Ovary (tissue), 9 donors: ENCODE data around the gene CARD6. TPM values are rescaled to one million over a fixed set of nuclear protein-coding genes. Genes with fewer than 3 reads are reported as not detected.
A peak's percentile ranks its signal among the peaks of the same experiment; 100 is the strongest.

Experiments used
- DNase-seq, 5 donors: peaks; one replicate each; pipeline ENCODE4 v3.0.0-alpha.2; 2019 to 2020
- H3K27ac ChIP-seq, 2 donors: fragments of 200-600 bp; one replicate each; pipeline versions ENCODE4 v1.5.1 to v1.8.0; 2019 to 2022
- H3K27me3 ChIP-seq: fragments of 200-600 bp; one replicate; pipeline ENCODE4 v1.8.0; 2022
- H3K36me3 ChIP-seq: fragments of 200-600 bp; sonication (generic); one replicate; pipeline ENCODE4 v1.5.1; 2019
- H3K4me1 ChIP-seq: one replicate; pipeline ENCODE4 v1.8.1; 2013; ENCODE audit warnings: mild to moderate bottlenecking, moderate library complexity; ENCODE audit not compliant: insufficient read depth
- H3K4me3 ChIP-seq: fragments of 200-600 bp; sonication (generic); one replicate; pipeline ENCODE4 v1.5.1; 2017
- H3K9me3 ChIP-seq, 2 donors: fragments of 200-600 bp in 1 of 2; sonication (generic) in 1 of 2; one replicate each; pipeline versions ENCODE4 v1.5.1 to v1.8.1; 2013 to 2019; ENCODE audit warnings: mild to moderate bottlenecking in 1 of 2, moderate library complexity in 1 of 2
- EP300 ChIP-seq: sonication (generic); formaldehyde crosslinking; IDR thresholded peaks from one replicate; pipeline ENCODE4 v1.6.1; 2017; ENCODE audit warnings: antibody characterized with exemption
- POLR2A ChIP-seq: fragments of 450-650 bp; IDR thresholded peaks from one replicate; pipeline ENCODE4 v1.6.1; 2017; ENCODE audit warnings: antibody characterized with exemption, mild to moderate bottlenecking, moderate library complexity
- WGBS, 3 donors: extraction: QIAGEN DNeasy Blood & Tissue Kit in 1 of 3; methylation state at CpG; one replicate each; pipeline versions ENCODE4 v1.1.5 to v1.1.7; 2013 to 2017; 5-methylcytosine and 5-hydroxymethylcytosine counted together
- intact Hi-C, 4 donors: fragments of 100-400 bp; cut with DNase I; formaldehyde crosslinking; loops; one replicate each; pipeline versions ENCODE4 v1.11.0 to v1.15.1; 2022 to 2023
- polyA plus RNA-seq, 2 donors: library from polyadenylated mRNA; stranded (reverse); fragments of 200-250 nt in 1 of 2; fragments of 350-450 nt in 1 of 2; fragmentation: Illumina TruSeq in 1 of 2; extraction: RNeasy Lipid Tissue Mini Kit (QIAGEN cat#74804) in 1 of 2; gene quantifications; one replicate each; pipeline ENCODE4 v1.2.3, GENCODE V29; 2013 to 2014
- total RNA-seq, 7 donors: library from RNA; depleted of rRNA in 2 of 7; stranded (reverse); fragments of >200 nt in 2 of 7; fragmentation: NEBNext Ultra II Directional in 3 of 7; extraction: Animal tissue kit (Norgen Biotek cat#: 25700) in 3 of 7; gene quantifications; one replicate each; pipeline versions ENCODE4 v1.1.0 to v1.2.4, GENCODE V29; 2016 to 2023
- TF ChIP-seq, protein P1 (sequence below), 3 donors: fragments of 450-650 bp in 2 of 3; fragments of 200-600 bp in 1 of 3; IDR thresholded peaks; one replicate each; pipeline versions ENCODE4 v1.5.1 to v1.8.0; 2016 to 2022; ENCODE audit warnings: antibody characterized with exemption in 3 of 3, mild to moderate bottlenecking in 1 of 3
- donor health status: DM: no; HTN: no; CAD: no; lungs with moderate emphysema.
- donor health status: DM: no; HTN: no; CAD: no.
- donor health status: Bipolar disorder and iron deficiency.
- donor health status: DM: yes; HTN: yes; CAD: no.
- donor health status: DM: no; HTN: no; CAD: no.
- donor health status: DM: yes; HTN: yes; CAD: no.

CARD6 gene
- total and polyA plus RNA-seq, 9 donors: 2.0 to 9.4 (median 5.2) TPM

GRCh38 chr5:40873286-40873880 lies 32.2 kb downstream of the CARD6 start:
- no peaks in the 10 kb centered on the region for H3K36me3 ChIP-seq
- no peaks in the 10 kb centered on the region for H3K9me3 ChIP-seq
- H3K4me3 ChIP-seq: no peak overlapping the region
- H3K4me1 ChIP-seq: no peaks in the 10 kb centered on the region
- DNase-seq: no peak
- H3K27me3 ChIP-seq: no peaks in the 10 kb centered on the region
- intact Hi-C loops: loop anchor here in 1 of 4 donors (10.0 kb wide), 1 partner anchor 119 kb away; the partner anchor contains the start of gene TTC33
- TF ChIP-seq, protein P1, sequence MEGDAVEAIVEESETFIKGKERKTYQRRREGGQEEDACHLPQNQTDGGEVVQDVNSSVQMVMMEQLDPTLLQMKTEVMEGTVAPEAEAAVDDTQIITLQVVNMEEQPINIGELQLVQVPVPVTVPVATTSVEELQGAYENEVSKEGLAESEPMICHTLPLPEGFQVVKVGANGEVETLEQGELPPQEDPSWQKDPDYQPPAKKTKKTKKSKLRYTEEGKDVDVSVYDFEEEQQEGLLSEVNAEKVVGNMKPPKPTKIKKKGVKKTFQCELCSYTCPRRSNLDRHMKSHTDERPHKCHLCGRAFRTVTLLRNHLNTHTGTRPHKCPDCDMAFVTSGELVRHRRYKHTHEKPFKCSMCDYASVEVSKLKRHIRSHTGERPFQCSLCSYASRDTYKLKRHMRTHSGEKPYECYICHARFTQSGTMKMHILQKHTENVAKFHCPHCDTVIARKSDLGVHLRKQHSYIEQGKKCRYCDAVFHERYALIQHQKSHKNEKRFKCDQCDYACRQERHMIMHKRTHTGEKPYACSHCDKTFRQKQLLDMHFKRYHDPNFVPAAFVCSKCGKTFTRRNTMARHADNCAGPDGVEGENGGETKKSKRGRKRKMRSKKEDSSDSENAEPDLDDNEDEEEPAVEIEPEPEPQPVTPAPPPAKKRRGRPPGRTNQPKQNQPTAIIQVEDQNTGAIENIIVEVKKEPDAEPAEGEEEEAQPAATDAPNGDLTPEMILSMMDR (IDR thresholded peaks at IDR 0.05): no peak
- no peak for TF ChIP-seq POLR2A
- TF ChIP-seq EP300: no peak
- H3K27ac ChIP-seq: no peak overlapping the region
- 93 to 97% (median 93%) methylated on average over 3 of the region's 3 CpGs for WGBS, 3 donors

DNA sequence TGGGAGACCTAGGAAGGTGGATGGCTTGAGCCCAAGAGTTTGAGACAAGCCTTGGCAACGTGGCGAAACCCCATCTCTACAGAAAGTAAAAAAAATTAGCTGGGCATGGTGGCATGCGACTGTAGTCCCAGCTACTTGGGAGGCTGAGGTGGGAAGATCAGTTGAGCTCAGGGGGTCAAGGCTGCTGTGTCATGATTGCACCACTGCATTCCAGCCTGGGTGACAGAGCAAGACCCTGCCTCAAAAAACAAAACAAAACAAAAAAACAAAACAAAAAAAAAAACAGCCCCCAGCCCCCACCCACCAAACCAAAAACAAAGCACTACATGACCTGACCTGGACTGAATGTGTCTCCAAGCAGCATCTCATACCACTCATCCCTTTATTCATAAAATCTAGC lies 34.8 kb downstream of the CARD6 start:
- no peak overlapping the region for H3K4me3 ChIP-seq
- H3K4me1 ChIP-seq: no peaks in the 10 kb centered on the region
- H3K27ac ChIP-seq: no peak overlapping the region
- DNase-seq: no peak
- intact Hi-C loops: loop anchor here in 1 of 4 donors (10.0 kb wide), 1 partner anchor 121 kb away; the partner anchor contains the start of gene TTC33
- H3K27me3 ChIP-seq: no peaks in the 10 kb centered on the region
- H3K36me3 ChIP-seq: no peaks in the 10 kb centered on the region
- no peaks in the 10 kb centered on the region for H3K9me3 ChIP-seq
- TF ChIP-seq, protein P1 (IDR thresholded peaks at IDR 0.05): no peak
- TF ChIP-seq POLR2A: no peak
- no peak for TF ChIP-seq EP300
- 71 to 73% (median 72%) methylated on average over 3 of the region's 3 CpGs for WGBS, 3 donors

GRCh38 chr5:40877371-40877988 lies 36.3 kb downstream of the CARD6 start:
- Histone ChIP-seq H3K4me1 (no peaks in the 10 kb centered on the region), H3K27ac (no peak overlapping the region), H3K9me3 (no peaks in the 10 kb centered on the region), H3K27me3 (no peaks in the 10 kb centered on the region), H3K36me3 (no peaks in the 10 kb centered on the region), H3K4me3 (no peak overlapping the region)
- intact Hi-C loops: loop anchor here in 1 of 4 donors (10.0 kb wide), 1 partner anchor 123 kb away; the partner anchor contains the start of gene TTC33
- WGBS, 3 donors: 89 to 95% (median 90%) methylated on average over 6 of the region's 6 CpGs
- DNase-seq: no peak
- no peak for TF ChIP-seq EP300
- no peak for TF ChIP-seq POLR2A
- TF ChIP-seq, protein P1 (IDR thresholded peaks at IDR 0.05): no peak

- no peak overlapping the region for H3K27ac ChIP-seq
- TF ChIP-seq EP300 (no peak), POLR2A (no peak)
- TF ChIP-seq, protein P1 (IDR thresholded peaks at IDR 0.05): peak in 2 of 3 donors; percentile 38 to 39
- no peaks in the 10 kb centered on the region for H3K9me3 ChIP-seq
- no peak overlapping the region for H3K4me3 ChIP-seq
- intact Hi-C loops: loop anchor here in 1 of 4 donors (10.0 kb wide), 1 partner anchor 125 kb away; the partner anchor contains the start of gene TTC33
- no peaks in the 10 kb centered on the region for H3K4me1 ChIP-seq
- no peaks in the 10 kb centered on the region for H3K36me3 ChIP-seq
- H3K27me3 ChIP-seq: no peaks in the 10 kb centered on the region
- no peak for DNase-seq
- WGBS, 3 donors: 20 to 27% (median 21%) methylated on average over 10 of the region's 10 CpGs
These were observed 38.2 kb downstream of the CARD6 start for GRCh38 chr5:40879163-40879942.
